Panc1 (cell line): ENCODE results near the gene CCDC6. TPM values are rescaled to one million over a fixed set of nuclear protein-coding genes. Genes with fewer than 3 reads are reported as not detected.
"Not testable (repeated sequence)": the region's sequence is repeated elsewhere in the genome, so short reads cannot be mapped to it uniquely, and the experiment has no call there.

Source experiments
- ATAC-seq: fragments of 200-7000 bp; cut with Tn5 transposase; 2 replicates; pipeline ENCODE4 v1.9.1; 2020; ENCODE audit warnings: mild to moderate bottlenecking, moderate library complexity
- BruUV-seq: library from RNA; stranded (reverse); fragments of 400-500 nt; replicated peaks from 2 replicates; lab custom pipeline; 2021; lab: Mats Ljungman, UMichigan
- CTCF ChIA-PET: fragments of 300-600 bp; sonication (Branson Sonifier 250); formaldehyde crosslinking; loops from one replicate; lab custom pipeline; 2022; ENCODE audit warnings: antibody characterized with exemption; lab: Charles Lee
- POLR2A ChIA-PET: fragments of 300-600 bp; sonication (Branson Sonifier 250); formaldehyde crosslinking; loops from one replicate; lab custom pipeline; 2022; ENCODE audit warnings: antibody characterized with exemption; lab: Charles Lee
- DNase-seq: peaks from one replicate; pipeline ENCODE4 v3.0.0-alpha.2; 2010; ENCODE audit warnings: low read depth, low spot score
- H3K27ac ChIP-seq: 2 replicates; pipeline ENCODE4 v1.5.1; 2011; ENCODE audit warnings: mild to moderate bottlenecking, low read length, inconsistent platforms
- H3K27me3 ChIP-seq: fragments of 200-500 bp; sonication (Bioruptor generic); 2 replicates; pipeline ENCODE4 v1.6.0; 2014; ENCODE audit warnings: low read length, inconsistent platforms; ENCODE audit not compliant: control insufficient read depth, insufficient read depth
- H3K36me3 ChIP-seq: fragments of 200-500 bp; sonication (Bioruptor generic); 2 replicates; pipeline ENCODE4 v1.5.1; 2014; ENCODE audit warnings: inconsistent platforms, mild to moderate bottlenecking, low read length, moderate library complexity; ENCODE audit not compliant: control insufficient read depth, insufficient read depth
- H3K4me1 ChIP-seq: 2 replicates; pipeline ENCODE4 v1.5.1; 2011; ENCODE audit warnings: inconsistent platforms, mild to moderate bottlenecking, low read length, moderate library complexity; ENCODE audit not compliant: control insufficient read depth, insufficient read depth
- H3K4me3 ChIP-seq, 2 experiments: 2 replicates each; pipeline ENCODE4 v1.5.1; 2011 to 2012; ENCODE audit warnings: low read depth in 2 of 2, low read length in 2 of 2, mild to moderate bottlenecking in 2 of 2, inconsistent platforms in 1 of 2, moderate library complexity in 1 of 2
- H3K9me3 ChIP-seq: fragments of 200-500 bp; sonication (Bioruptor generic); 2 replicates; pipeline ENCODE4 v1.5.1; 2014; ENCODE audit warnings: low read depth, mild to moderate bottlenecking, inconsistent platforms, low read length, moderate library complexity; ENCODE audit not compliant: control insufficient read depth, insufficient read depth
- POLR2AphosphoS5 ChIP-seq: IDR thresholded peaks from 2 replicates; pipeline ENCODE4 v1.6.1; 2012; ENCODE audit warnings: mild to moderate bottlenecking, low read depth, low read length, moderate library complexity
- SIN3A ChIP-seq: IDR thresholded peaks from 2 replicates; pipeline ENCODE4 v1.6.1; 2012; ENCODE audit warnings: low read depth, mild to moderate bottlenecking, low read length, moderate library complexity, borderline replicate concordance; ENCODE audit not compliant: insufficient read depth
- TCF7L2 ChIP-seq: IDR thresholded peaks from 2 replicates; pipeline ENCODE4 v1.6.1; 2011; ENCODE audit warnings: mild to moderate bottlenecking, low read depth, low read length, inconsistent platforms
- in situ Hi-C: cut with HindIII; loops from 2 replicates; pipeline ENCODE4 v1.10.0; 2016; ENCODE audit warnings: low sequenced_read_pairs, low pct_unique_long_range_greater_than_20kb
- intact Hi-C: fragments of 100-400 bp; cut with micrococcal nuclease; formaldehyde crosslinking; loops from one replicate; pipeline ENCODE4 v1.10.0; 2022; ENCODE audit not compliant: unreplicated experiment
- total RNA-seq: library from RNA; stranded (reverse); gene quantifications from one replicate; pipeline ENCODE4 v1.2.1, GENCODE V29; 2021; ENCODE audit not compliant: unreplicated experiment
- TF ChIP-seq, protein P1 (sequence below): fragments of 450-650 bp; IDR thresholded peaks from 2 replicates; pipeline ENCODE4 v1.5.1; 2017; ENCODE audit warnings: mild to moderate bottlenecking
- TF ChIP-seq, protein P2 (sequence below), 2 experiments: IDR thresholded peaks; 2 replicates each; pipeline ENCODE4 v1.6.1; 2011 to 2012; ENCODE audit warnings: low read depth in 2 of 2, control low read depth in 1 of 2, low read length in 1 of 2, mild to moderate bottlenecking in 1 of 2, moderate library complexity in 1 of 2; ENCODE audit not compliant: insufficient read depth in 1 of 2

The CCDC6 gene
- total RNA-seq, 1 experiment from 2014 or later, result 48.7 TPM

DNA sequence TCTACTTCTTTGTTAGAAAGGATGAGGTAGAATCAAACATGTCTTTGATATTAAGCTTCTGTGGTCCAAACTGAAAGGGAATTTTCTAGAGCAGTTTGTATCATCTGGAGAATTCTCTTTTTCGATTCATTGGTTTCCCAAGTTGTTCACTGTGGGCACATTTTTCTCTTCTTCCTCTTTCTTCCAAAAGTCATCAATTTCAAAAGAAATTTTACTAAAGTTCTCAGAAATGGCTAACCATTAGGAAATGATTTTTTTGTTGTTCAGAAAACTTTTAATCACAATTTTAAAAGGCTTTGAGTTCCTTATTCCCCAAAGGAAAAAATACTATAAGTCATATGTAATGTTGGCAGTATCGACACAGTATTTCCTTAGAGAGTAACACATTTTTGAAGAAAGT lies 28.3 kb upstream of the CCDC6 start:
- no peak overlapping the region for H3K27ac ChIP-seq
- H3K36me3 ChIP-seq, result no peaks in the 10 kb centered on the region
- H3K4me3 ChIP-seq, result no peak overlapping the region
- CTCF ChIA-PET, result no interaction called here
- no peak for DNase-seq
- TF ChIP-seq SIN3A (no peak), TCF7L2 (no peak), POLR2AphosphoS5 (no peak)
- TF ChIP-seq, protein P1, sequence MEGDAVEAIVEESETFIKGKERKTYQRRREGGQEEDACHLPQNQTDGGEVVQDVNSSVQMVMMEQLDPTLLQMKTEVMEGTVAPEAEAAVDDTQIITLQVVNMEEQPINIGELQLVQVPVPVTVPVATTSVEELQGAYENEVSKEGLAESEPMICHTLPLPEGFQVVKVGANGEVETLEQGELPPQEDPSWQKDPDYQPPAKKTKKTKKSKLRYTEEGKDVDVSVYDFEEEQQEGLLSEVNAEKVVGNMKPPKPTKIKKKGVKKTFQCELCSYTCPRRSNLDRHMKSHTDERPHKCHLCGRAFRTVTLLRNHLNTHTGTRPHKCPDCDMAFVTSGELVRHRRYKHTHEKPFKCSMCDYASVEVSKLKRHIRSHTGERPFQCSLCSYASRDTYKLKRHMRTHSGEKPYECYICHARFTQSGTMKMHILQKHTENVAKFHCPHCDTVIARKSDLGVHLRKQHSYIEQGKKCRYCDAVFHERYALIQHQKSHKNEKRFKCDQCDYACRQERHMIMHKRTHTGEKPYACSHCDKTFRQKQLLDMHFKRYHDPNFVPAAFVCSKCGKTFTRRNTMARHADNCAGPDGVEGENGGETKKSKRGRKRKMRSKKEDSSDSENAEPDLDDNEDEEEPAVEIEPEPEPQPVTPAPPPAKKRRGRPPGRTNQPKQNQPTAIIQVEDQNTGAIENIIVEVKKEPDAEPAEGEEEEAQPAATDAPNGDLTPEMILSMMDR, result no peak
- TF ChIP-seq, protein P2, sequence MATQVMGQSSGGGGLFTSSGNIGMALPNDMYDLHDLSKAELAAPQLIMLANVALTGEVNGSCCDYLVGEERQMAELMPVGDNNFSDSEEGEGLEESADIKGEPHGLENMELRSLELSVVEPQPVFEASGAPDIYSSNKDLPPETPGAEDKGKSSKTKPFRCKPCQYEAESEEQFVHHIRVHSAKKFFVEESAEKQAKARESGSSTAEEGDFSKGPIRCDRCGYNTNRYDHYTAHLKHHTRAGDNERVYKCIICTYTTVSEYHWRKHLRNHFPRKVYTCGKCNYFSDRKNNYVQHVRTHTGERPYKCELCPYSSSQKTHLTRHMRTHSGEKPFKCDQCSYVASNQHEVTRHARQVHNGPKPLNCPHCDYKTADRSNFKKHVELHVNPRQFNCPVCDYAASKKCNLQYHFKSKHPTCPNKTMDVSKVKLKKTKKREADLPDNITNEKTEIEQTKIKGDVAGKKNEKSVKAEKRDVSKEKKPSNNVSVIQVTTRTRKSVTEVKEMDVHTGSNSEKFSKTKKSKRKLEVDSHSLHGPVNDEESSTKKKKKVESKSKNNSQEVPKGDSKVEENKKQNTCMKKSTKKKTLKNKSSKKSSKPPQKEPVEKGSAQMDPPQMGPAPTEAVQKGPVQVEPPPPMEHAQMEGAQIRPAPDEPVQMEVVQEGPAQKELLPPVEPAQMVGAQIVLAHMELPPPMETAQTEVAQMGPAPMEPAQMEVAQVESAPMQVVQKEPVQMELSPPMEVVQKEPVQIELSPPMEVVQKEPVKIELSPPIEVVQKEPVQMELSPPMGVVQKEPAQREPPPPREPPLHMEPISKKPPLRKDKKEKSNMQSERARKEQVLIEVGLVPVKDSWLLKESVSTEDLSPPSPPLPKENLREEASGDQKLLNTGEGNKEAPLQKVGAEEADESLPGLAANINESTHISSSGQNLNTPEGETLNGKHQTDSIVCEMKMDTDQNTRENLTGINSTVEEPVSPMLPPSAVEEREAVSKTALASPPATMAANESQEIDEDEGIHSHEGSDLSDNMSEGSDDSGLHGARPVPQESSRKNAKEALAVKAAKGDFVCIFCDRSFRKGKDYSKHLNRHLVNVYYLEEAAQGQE (IDR thresholded peaks at IDR 0.05; ENCODE audit: insufficient read depth in 1 of 2, low read depth in 2 of 2, low read length in 1 of 2), result no peak
- POLR2A ChIA-PET, result no interaction called here
- H3K27me3 ChIP-seq, result peaks cover 6% of the 10 kb centered on the region; the same call in 1 of the 2 replicates
- intact Hi-C loops (no loop called here), in situ Hi-C loops (no loop called here)
- ATAC-seq, result no peak
- H3K4me1 ChIP-seq, result no peaks in the 10 kb centered on the region
- BruUV-seq, result no TSS peak
- H3K9me3 ChIP-seq, result no peaks in the 10 kb centered on the region

DNA sequence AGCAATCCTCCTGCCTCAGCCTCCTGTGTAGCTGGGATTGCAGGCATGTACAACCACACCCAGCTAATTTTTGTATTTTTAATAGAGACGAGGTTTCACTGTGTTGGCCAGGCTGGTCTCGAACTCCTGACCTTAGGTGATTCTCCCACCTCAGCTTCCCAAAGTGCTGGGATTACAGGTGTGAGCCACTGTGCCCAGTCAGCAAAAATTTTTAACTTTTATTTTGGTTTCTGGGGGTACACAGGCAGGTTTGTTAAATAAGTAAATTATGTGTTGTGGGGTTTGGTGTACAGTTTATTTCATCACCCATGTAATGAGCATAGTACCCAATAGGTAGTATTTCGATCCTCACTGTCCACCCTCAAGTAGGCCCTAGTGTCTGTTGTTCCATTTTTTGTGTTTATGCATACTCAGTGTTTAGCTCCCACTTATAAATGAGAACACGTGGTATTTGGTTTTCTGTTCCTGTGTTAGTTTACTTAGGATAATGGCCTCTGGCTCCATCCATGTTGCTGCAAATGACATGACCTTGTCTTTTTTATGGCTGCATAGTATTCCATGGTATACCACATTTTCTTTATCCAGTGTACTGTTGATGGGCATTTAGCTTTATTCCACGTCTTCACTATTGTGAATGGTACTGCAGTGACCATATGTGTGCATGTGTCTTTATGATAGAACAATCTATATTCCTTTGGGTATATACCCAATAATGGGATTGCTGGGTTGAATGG lies 24.6 kb upstream of the CCDC6 start:
- DNase-seq, H3K4me1 ChIP-seq, H3K36me3 ChIP-seq, ATAC-seq, in situ Hi-C loops, BruUV-seq, intact Hi-C loops, H3K27me3 ChIP-seq, H3K27ac ChIP-seq, H3K9me3 ChIP-seq, POLR2A ChIA-PET, H3K4me3 ChIP-seq: not testable (repeated sequence)
- CTCF ChIA-PET, result interaction anchor here (0.6 kb wide), 1 partner anchor 55 kb away, joined by 5 read pairs; no protein-coding TSS in a partner anchor

DNA sequence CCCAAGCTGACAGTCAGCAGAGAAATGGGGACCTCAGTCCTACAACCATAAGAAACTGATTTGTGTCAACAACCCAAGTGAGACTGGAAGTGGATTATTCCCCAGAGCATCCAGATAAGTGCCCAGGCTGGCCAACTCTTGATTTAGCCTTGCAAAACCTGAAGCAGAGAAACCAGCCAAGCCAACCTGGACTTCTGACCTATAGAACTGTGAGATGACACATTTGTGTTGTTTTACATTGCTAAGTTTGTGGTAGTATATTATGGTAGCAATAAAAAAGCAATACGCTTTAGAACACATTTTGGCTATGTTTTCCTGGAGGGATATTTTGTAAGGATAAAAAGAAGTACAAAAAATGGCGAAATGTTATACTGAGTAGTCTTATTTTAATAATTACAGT lies 19.7 kb upstream of the CCDC6 start:
- Histone ChIP-seq H3K4me1 (no peaks in the 10 kb centered on the region), H3K27me3 (no peaks in the 10 kb centered on the region), H3K9me3 (no peaks in the 10 kb centered on the region; the same call in 1 of the 2 replicates), H3K4me3 (no peak overlapping the region), H3K27ac (no peak overlapping the region), H3K36me3 (no peaks in the 10 kb centered on the region)
- BruUV-seq, result no TSS peak
- in situ Hi-C loops, result no loop called here
- intact Hi-C loops, result no loop called here
- ChIA-PET CTCF (no interaction called here), POLR2A (no interaction called here)
- DNase-seq, result no peak
- TF ChIP-seq POLR2AphosphoS5 (no peak), TCF7L2 (no peak), SIN3A (no peak)
- TF ChIP-seq, protein P2 (IDR thresholded peaks at IDR 0.05; ENCODE audit: insufficient read depth in 1 of 2, low read depth in 2 of 2, low read length in 1 of 2), result no peak
- TF ChIP-seq, protein P1, result no peak
- no peak for ATAC-seq
